CD14-positive monocyte (primary cell): Measurements from ENCODE around the gene ARHGAP44. TPM values are rescaled to one million over a fixed set of nuclear protein-coding genes. Genes with fewer than 3 reads are reported as not detected.

Experiments
- DNase-seq, 3 donors: peaks; one replicate each; pipeline ENCODE4 v3.0.0-alpha.2; 2011 to 2022
- H2AFZ ChIP-seq: 2 replicates; pipeline ENCODE4 v1.6.0; 2012; ENCODE audit warnings: mild to moderate bottlenecking, low read depth, low read length, inconsistent platforms; ENCODE audit not compliant: insufficient read depth, poor library complexity, severe bottlenecking
- H3K27ac ChIP-seq, 2 donors: 1 replicate in 1 of 2; 2 replicates in 1 of 2; pipeline ENCODE4 v1.5.1; 2012 to 2013; ENCODE audit warnings: low read length in 2 of 2, control low read depth in 1 of 2, inconsistent platforms in 1 of 2, low read depth in 1 of 2, mild to moderate bottlenecking in 1 of 2
- H3K27me3 ChIP-seq, 2 donors: one replicate each; pipeline versions ENCODE4 v1.6.0 to v1.6.1; 2011 to 2013; ENCODE audit warnings: low read length in 2 of 2; ENCODE audit not compliant: control insufficient read depth in 2 of 2, insufficient read depth in 2 of 2
- H3K36me3 ChIP-seq, 2 donors: replicated peaks in 1 of 2; 1 replicate in 1 of 2; 2 replicates in 1 of 2; pipeline versions ENCODE4 v1.5.1 to v1.6.1; 2012 to 2013; ENCODE audit warnings: low read length in 2 of 2, control low read depth in 1 of 2, inconsistent platforms in 1 of 2, mild to moderate bottlenecking in 1 of 2; ENCODE audit not compliant: insufficient read depth in 2 of 2, control insufficient read depth in 1 of 2
- H3K4me1 ChIP-seq, 2 donors: 1 replicate in 1 of 2; 2 replicates in 1 of 2; pipeline versions ENCODE4 v1.5.1 to v1.6.1; 2012 to 2013; ENCODE audit warnings: low read length in 2 of 2, control low read depth in 1 of 2, inconsistent platforms in 1 of 2, mild to moderate bottlenecking in 1 of 2, moderate library complexity in 1 of 2; ENCODE audit not compliant: insufficient read depth in 2 of 2, control insufficient read depth in 1 of 2
- H3K4me2 ChIP-seq: replicated peaks from 2 replicates; pipeline ENCODE3; 2012; ENCODE audit warnings: low read length, moderate library complexity, mild to moderate bottlenecking; ENCODE audit not compliant: poor library complexity, severe bottlenecking; ENCODE audit errors: extremely low read depth
- H3K4me3 ChIP-seq, 3 experiments: fragments of 200-600 bp in 1 of 3; sonication (generic) in 1 of 3; replicated peaks in 1 of 3; 1 replicate in 2 of 3; 2 replicates in 1 of 3; pipeline ENCODE4 v1.5.1; 2011 to 2013; ENCODE audit warnings: low read length in 3 of 3, mild to moderate bottlenecking in 3 of 3, control low read depth in 2 of 3, low read depth in 2 of 3, inconsistent platforms in 1 of 3, moderate library complexity in 1 of 3
- H3K79me2 ChIP-seq: 2 replicates; pipeline ENCODE4 v1.6.0; 2012; ENCODE audit warnings: mild to moderate bottlenecking, control low read depth, inconsistent platforms, low read length, moderate library complexity; ENCODE audit not compliant: insufficient read depth
- H3K9ac ChIP-seq: 2 replicates; pipeline ENCODE4 v1.6.0; 2017; ENCODE audit warnings: low read length, mild to moderate bottlenecking; ENCODE audit not compliant: insufficient read depth, poor library complexity, severe bottlenecking
- H3K9me3 ChIP-seq, 2 donors: replicated peaks in 1 of 2; 1 replicate in 1 of 2; 2 replicates in 1 of 2; pipeline versions ENCODE4 v1.5.1 to v1.6.1; 2012 to 2013; ENCODE audit warnings: low read length in 2 of 2, control low read depth in 1 of 2; ENCODE audit not compliant: control insufficient read depth in 1 of 2, insufficient read depth in 1 of 2
- H4K20me1 ChIP-seq: 2 replicates; pipeline ENCODE4 v1.6.0; 2012; ENCODE audit warnings: mild to moderate bottlenecking, low read length, control low read depth, moderate library complexity; ENCODE audit not compliant: insufficient read depth
- H3K27ac Mint-ChIP-seq, 7 donors: one replicate each; pipeline ENCODE4 v1.8.0; 2020; ENCODE audit warnings: mild to moderate bottlenecking in 7 of 7, mixed read lengths in 7 of 7, moderate library complexity in 6 of 7, inconsistent platforms in 2 of 7
- H3K27me3 Mint-ChIP-seq, 3 donors: one replicate each; pipeline ENCODE4 v1.8.0; 2021 to 2022; ENCODE audit warnings: low read depth in 3 of 3, mild to moderate bottlenecking in 3 of 3, mixed read lengths in 3 of 3, moderate library complexity in 3 of 3, inconsistent platforms in 1 of 3
- H3K36me3 Mint-ChIP-seq, 2 donors: one replicate each; pipeline ENCODE4 v1.8.0; 2020; ENCODE audit warnings: mixed read lengths in 2 of 2, inconsistent platforms in 1 of 2, mild to moderate bottlenecking in 1 of 2
- H3K4me1 Mint-ChIP-seq: one replicate; pipeline ENCODE4 v1.8.0; 2020; ENCODE audit warnings: mild to moderate bottlenecking, mixed read lengths
- H3K4me3 Mint-ChIP-seq, 2 donors: one replicate each; pipeline ENCODE4 v1.8.0; 2020; ENCODE audit warnings: mild to moderate bottlenecking in 2 of 2, mixed read lengths in 2 of 2, moderate library complexity in 1 of 2
- H3K9me3 Mint-ChIP-seq, 7 donors: one replicate each; pipeline ENCODE4 v1.8.0; 2020 to 2022; ENCODE audit warnings: mixed read lengths in 7 of 7, mild to moderate bottlenecking in 6 of 7, moderate library complexity in 6 of 7, inconsistent platforms in 2 of 7
- WGBS: methylation state at CpG from one replicate; pipeline ENCODE4 v1.1.5; 2013; ENCODE audit warnings: missing lambda C conversion rate; ENCODE audit not compliant: insufficient coverage; 5-methylcytosine and 5-hydroxymethylcytosine counted together
- intact Hi-C, 2 donors: fragments of 100-400 bp; cut with micrococcal nuclease; formaldehyde crosslinking; loops; one replicate each; pipeline versions ENCODE4 v1.15.0 to v1.15.1; 2023
- polyA plus RNA-seq, 3 donors: library from polyadenylated mRNA; depleted of rRNA in 1 of 3; unstranded in 2 of 3; stranded (reverse) in 1 of 3; fragments of 300-500 nt in 2 of 3; fragments of >200 nt in 1 of 3; fragmentation: Illumina TruSeq in 2 of 3; gene quantifications; 1 replicate in 2 of 3; 2 replicates in 1 of 3; pipeline ENCODE4 v1.2.3, GENCODE V29; 2012 to 2021
- TF ChIP-seq, protein P1 (sequence below): fragments of 200-600 bp; IDR thresholded peaks from one replicate; pipeline ENCODE4 v1.8.0; 2022; ENCODE audit warnings: antibody characterized with exemption, mild to moderate bottlenecking

ARHGAP44 gene
- polyA plus RNA-seq, 3 donors = not detected

DNA sequence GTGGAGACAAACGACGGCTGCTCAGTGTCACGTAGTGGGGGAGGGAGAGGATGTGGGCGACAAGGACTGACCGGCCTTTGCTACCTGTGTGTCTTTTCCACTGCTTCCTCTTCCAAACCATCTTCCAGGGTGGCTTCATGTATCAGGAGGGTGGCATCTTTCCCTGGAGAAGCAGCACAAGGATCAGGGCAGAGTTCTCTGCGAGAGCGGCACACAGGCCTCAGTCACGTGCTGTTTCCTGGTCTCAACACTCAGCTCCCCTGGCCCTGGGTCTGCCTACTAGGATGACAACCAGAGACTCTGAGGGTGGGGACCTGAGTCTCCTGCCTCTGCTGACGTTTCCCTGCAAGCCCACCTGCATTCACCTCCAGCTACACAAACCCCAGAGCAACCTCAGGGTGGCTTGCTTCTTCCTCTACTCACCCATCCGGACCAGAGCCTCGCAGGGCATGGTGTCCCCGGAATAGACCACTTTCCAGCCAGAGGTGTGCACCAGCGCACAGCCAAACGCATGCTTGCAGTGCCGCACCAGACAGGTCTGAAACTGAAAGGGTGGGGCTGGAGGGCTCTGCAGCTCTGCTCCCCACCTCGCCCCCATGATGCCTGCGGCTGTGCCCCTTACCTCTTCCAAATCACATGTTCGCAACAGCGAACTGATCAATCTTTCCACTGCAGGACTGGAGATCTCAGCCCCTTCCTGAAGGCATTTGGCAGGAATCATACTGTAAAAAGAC lies 205.2 kb downstream of the ARHGAP44 start:
- Mint-ChIP-seq H3K27me3 (no peaks in the 10 kb centered on the region), H3K36me3 (peaks cover 93 to 98% of the 10 kb centered on the region in 2 donors), H3K9me3 (peaks cover 0 to 9% (median 3%) of the 10 kb centered on the region in 7 donors), H3K4me1 (no peaks in the 10 kb centered on the region), H3K4me3 (no peak overlapping the region), H3K27ac (no peak overlapping the region)
- H3K4me1 ChIP-seq = no peaks in the 10 kb centered on the region
- no peak overlapping the region for H2AFZ ChIP-seq
- no peaks in the 10 kb centered on the region for H3K27me3 ChIP-seq
- no peak overlapping the region for H3K27ac ChIP-seq
- no peak overlapping the region for H3K4me3 ChIP-seq
- DNase-seq = no peak
- no peaks in the 10 kb centered on the region for H4K20me1 ChIP-seq
- no peaks in the 10 kb centered on the region for H3K79me2 ChIP-seq
- 95% methylated on average over 12 of the region's 19 CpGs for WGBS
- no peaks in the 10 kb centered on the region for H3K9me3 ChIP-seq
- TF ChIP-seq, protein P1, sequence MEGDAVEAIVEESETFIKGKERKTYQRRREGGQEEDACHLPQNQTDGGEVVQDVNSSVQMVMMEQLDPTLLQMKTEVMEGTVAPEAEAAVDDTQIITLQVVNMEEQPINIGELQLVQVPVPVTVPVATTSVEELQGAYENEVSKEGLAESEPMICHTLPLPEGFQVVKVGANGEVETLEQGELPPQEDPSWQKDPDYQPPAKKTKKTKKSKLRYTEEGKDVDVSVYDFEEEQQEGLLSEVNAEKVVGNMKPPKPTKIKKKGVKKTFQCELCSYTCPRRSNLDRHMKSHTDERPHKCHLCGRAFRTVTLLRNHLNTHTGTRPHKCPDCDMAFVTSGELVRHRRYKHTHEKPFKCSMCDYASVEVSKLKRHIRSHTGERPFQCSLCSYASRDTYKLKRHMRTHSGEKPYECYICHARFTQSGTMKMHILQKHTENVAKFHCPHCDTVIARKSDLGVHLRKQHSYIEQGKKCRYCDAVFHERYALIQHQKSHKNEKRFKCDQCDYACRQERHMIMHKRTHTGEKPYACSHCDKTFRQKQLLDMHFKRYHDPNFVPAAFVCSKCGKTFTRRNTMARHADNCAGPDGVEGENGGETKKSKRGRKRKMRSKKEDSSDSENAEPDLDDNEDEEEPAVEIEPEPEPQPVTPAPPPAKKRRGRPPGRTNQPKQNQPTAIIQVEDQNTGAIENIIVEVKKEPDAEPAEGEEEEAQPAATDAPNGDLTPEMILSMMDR = no peak
- H3K36me3 ChIP-seq = peaks cover 90 to 97% of the 10 kb centered on the region in 2 donors
- no peak overlapping the region for H3K4me2 ChIP-seq
- intact Hi-C loops = no loop called here
- H3K9ac ChIP-seq = no peak overlapping the region

- TF ChIP-seq, protein P1 = no peak
- Histone ChIP-seq H4K20me1 (no peaks in the 10 kb centered on the region), H3K9me3 (no peaks in the 10 kb centered on the region), H2AFZ (no peak overlapping the region), H3K9ac (no peak overlapping the region), H3K4me1 (no peaks in the 10 kb centered on the region), H3K4me3 (no peak overlapping the region), H3K4me2 (no peak overlapping the region), H3K27ac (no peak overlapping the region), H3K27me3 (no peaks in the 10 kb centered on the region), H3K79me2 (no peaks in the 10 kb centered on the region), H3K36me3 (peaks cover 97 to 100% of the 10 kb centered on the region in 2 donors)
- Mint-ChIP-seq H3K4me1 (no peaks in the 10 kb centered on the region), H3K9me3 (peaks cover 0 to 4% (median 0%) of the 10 kb centered on the region in 7 donors), H3K4me3 (no peak overlapping the region), H3K27ac (no peak overlapping the region), H3K36me3 (peaks cover 94 to 100% of the 10 kb centered on the region in 2 donors), H3K27me3 (no peaks in the 10 kb centered on the region)
- WGBS = 95% methylated on average over 8 of the region's 11 CpGs
- no peak for DNase-seq
- intact Hi-C loops = no loop called here
These were observed 206.0 kb downstream of the ARHGAP44 start for GRCh38 chr17:12995106-12995895.
